Lung (tissue), 12 donors: ENCODE data around the gene GAREM2. TPM values are rescaled to one million over a fixed set of nuclear protein-coding genes. Genes with fewer than 3 reads are reported as not detected.

Experiments used
- ATAC-seq: fragments of 200-7000 bp; cut with Tn5 transposase; one replicate; pipeline ENCODE4 v1.9.1; 2020; ENCODE audit warnings: moderate number of reproducible peaks; ENCODE audit not compliant: insufficient read depth, low FRiP score
- DNase-seq, 3 donors: peaks; one replicate each; pipeline ENCODE4 v3.0.0-alpha.2; 2013 to 2017
- H3K27ac ChIP-seq, 2 donors: one replicate each; pipeline ENCODE4 v1.5.1; 2013; ENCODE audit warnings: mild to moderate bottlenecking in 2 of 2, moderate library complexity in 2 of 2, control low read depth in 1 of 2, inconsistent platforms in 1 of 2, low read depth in 1 of 2, low read length in 1 of 2
- H3K27me3 ChIP-seq, 3 donors: one replicate each; pipeline ENCODE4 v1.5.1; 2013; ENCODE audit warnings: low read length in 2 of 3; ENCODE audit not compliant: control insufficient read depth in 3 of 3, insufficient read depth in 3 of 3
- H3K36me3 ChIP-seq, 4 donors: one replicate each; pipeline ENCODE4 v1.5.1; 2013; ENCODE audit warnings: low read length in 4 of 4, mild to moderate bottlenecking in 1 of 4, moderate library complexity in 1 of 4; ENCODE audit not compliant: control insufficient read depth in 4 of 4, insufficient read depth in 4 of 4
- H3K4me1 ChIP-seq, 5 donors: one replicate each; pipeline ENCODE4 v1.5.1; 2013; ENCODE audit warnings: low read length in 5 of 5, mild to moderate bottlenecking in 2 of 5, moderate library complexity in 1 of 5; ENCODE audit not compliant: control insufficient read depth in 5 of 5, insufficient read depth in 5 of 5
- H3K4me3 ChIP-seq: one replicate; pipeline ENCODE4 v1.5.1; 2013; ENCODE audit warnings: mild to moderate bottlenecking, control low read depth, moderate library complexity
- H3K9ac ChIP-seq, 2 donors: one replicate each; pipeline ENCODE4 v1.5.1; 2013; ENCODE audit warnings: low read length in 2 of 2, control low read depth in 1 of 2; ENCODE audit not compliant: insufficient read depth in 1 of 2
- H3K9me3 ChIP-seq, 4 donors: one replicate each; pipeline ENCODE4 v1.5.1; 2013; ENCODE audit warnings: low read length in 3 of 4, mild to moderate bottlenecking in 1 of 4, moderate library complexity in 1 of 4; ENCODE audit not compliant: control insufficient read depth in 4 of 4, insufficient read depth in 3 of 4
- CTCF ChIP-seq: IDR thresholded peaks from 2 replicates; pipeline ENCODE4 v1.5.1; 2012; ENCODE audit warnings: mild to moderate bottlenecking; ENCODE audit errors: control extremely low read depth, extremely low read depth
- WGBS, 2 donors: extraction: QIAGEN DNeasy Blood & Tissue Kit; methylation state at CpG; one replicate each; pipeline ENCODE4 v1.1.7; 2013; 5-methylcytosine and 5-hydroxymethylcytosine counted together
- polyA plus RNA-seq, 2 donors: library from polyadenylated mRNA; stranded (reverse); fragments of 200-250 nt; gene quantifications; one replicate each; pipeline ENCODE4 v1.2.1, GENCODE V29; 2013
- total RNA-seq, 2 donors: library from RNA; depleted of rRNA in 1 of 2; stranded (reverse); fragments of >200 nt in 1 of 2; gene quantifications; one replicate each; pipeline ENCODE4 v1.2.1, GENCODE V29; 2014 to 2021
- donor health status: control.
- donor health status: control.
- donor health status: Bipolar disorder and iron deficiency.
- donor health status: healthy.
- donor health status: DM: yes; HTN: yes; CAD: no.

The GAREM2 gene
- total and polyA plus RNA-seq, 4 donors: 0.37 to 2.8 (median 1.3) TPM

DNA sequence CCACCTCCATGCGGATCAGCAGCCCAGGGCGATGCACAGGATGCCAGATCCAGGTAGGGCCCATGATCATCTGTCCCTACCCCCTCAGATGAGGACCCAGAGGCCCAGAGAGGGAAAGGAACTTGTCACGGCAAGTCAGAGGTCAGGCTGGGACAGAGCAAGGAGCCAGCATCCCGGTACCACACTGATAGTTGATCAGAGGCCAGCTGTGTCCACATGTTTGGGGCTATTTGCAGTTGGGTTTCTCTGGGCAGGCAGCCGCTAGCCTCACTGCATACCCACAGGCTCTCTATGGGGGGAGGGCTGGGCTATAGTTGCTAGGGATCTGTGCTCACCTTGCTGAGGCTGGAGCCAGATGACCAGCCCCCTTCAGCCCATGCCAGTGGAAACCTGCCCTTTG, 9.6 kb downstream of the GAREM2 start:
- H3K4me3 ChIP-seq: no peak overlapping the region

GRCh38 chr2:26182887-26183630, 10.2 kb downstream of the GAREM2 start:
- no peak overlapping the region for H3K9ac ChIP-seq
- no peak overlapping the region for H3K27ac ChIP-seq
- H3K36me3 ChIP-seq: peaks cover 0 to 4% (median 0%) of the 10 kb centered on the region in 4 donors
- H3K4me1 ChIP-seq: peaks cover 0 to 15% (median 0%) of the 10 kb centered on the region in 5 donors
- H3K27me3 ChIP-seq: peaks cover 0 to 3% (median 0%) of the 10 kb centered on the region in 3 donors
- 97 to 98% methylated on average over 11 of the region's 11 CpGs for WGBS, 2 donors
- no peak overlapping the region for H3K4me3 ChIP-seq
- H3K9me3 ChIP-seq: no peaks in the 10 kb centered on the region
- TF ChIP-seq CTCF: no peak
- DNase-seq (no peak), ATAC-seq (no peak)

More for the DNA sequence above, 9.6 kb downstream of the GAREM2 start:
- Histone ChIP-seq H3K9me3 (no peaks in the 10 kb centered on the region), H3K27me3 (peaks cover 0 to 3% (median 0%) of the 10 kb centered on the region in 3 donors), H3K36me3 (no peaks in the 10 kb centered on the region), H3K4me1 (peaks cover 0 to 15% (median 0%) of the 10 kb centered on the region in 5 donors), H3K9ac (no peak overlapping the region), H3K27ac (no peak overlapping the region)
- no peak for ATAC-seq
- no peak for DNase-seq
- no peak for TF ChIP-seq CTCF
- WGBS, 2 donors: 91 to 94% methylated on average over 5 of the region's 5 CpGs

DNA sequence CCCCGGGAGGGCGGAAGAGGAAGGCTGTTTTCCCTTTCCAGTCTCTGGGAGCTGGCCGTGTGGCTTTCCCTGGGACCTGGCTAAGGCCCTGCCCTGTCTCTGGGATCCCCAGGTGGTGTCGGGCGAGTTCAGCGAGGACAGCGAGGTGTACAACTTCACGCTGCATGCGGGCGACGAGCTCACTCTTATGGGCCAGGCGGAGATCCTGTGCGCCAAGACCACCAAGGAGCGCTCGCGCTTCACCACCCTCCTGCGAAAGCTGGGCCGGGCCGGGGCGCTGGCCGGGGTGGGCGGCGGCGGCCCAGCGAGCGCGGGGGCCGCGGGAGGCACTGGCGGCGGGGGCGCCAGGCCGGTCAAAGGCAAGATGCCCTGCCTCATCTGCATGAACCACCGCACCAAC, 11.2 kb downstream of the GAREM2 start:
- ATAC-seq (no peak), DNase-seq (no peak)
- Histone ChIP-seq H3K27ac (no peak overlapping the region), H3K27me3 (peaks cover 0 to 3% (median 0%) of the 10 kb centered on the region in 3 donors), H3K9ac (no peak overlapping the region), H3K36me3 (peaks cover 0 to 11% (median under 1%) of the 10 kb centered on the region in 4 donors), H3K9me3 (no peaks in the 10 kb centered on the region), H3K4me3 (no peak overlapping the region), H3K4me1 (peaks cover 0 to 9% (median 0%) of the 10 kb centered on the region in 5 donors)
- WGBS, 2 donors: 59 to 66% methylated on average over 29 to 34 of the region's 34 CpGs
- TF ChIP-seq CTCF: no peak
